ENCODE measurements around the gene CDK8.
A peak's percentile ranks its signal among the peaks of the same experiment; 100 is the strongest.
"Not testable (repeated sequence)": the region's sequence is repeated elsewhere in the genome, so short reads cannot be mapped to it uniquely, and the experiment has no call there.

Gene CDK8

DNA sequence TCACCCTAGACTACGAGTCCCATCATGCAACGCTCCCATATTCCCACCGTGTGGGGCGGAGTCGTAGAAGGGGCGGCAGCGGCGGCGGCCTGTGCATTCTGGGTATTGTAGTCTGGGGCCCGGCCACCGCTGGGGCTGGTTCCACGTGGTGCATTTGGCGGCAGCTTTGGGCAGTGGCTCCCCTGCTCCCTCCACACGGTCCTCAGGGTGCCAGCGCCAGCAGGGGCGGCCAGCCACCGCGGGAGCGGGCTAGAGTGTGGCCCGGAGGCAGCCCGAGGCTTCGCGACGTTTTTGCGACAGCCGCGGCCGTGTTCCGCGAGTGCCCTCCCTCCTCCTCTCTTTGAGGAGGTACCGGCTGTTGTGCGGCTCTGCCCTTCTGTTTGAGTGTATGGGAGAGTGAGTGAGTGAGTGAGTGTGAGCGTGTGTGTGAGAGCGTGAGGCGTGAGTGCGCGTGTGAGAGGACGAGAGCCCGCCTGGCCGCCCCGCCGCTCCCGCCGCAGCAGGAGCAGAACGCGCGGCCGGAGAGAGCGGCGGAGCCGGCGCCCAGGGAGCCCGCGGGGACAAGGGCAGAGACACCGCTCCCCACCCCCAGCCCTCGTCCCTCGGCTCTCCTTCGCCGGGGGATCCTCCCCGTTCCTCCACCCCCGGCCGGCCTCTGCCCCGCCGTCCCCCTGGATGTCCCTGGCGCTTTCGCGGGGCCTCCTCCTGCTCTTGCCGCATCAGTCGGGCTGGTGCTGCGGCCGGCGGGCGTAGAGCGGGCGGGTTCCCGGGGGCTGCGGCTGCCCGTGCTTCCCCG, at the start of gene CDK8:
CDK8 (plus strand) TSS at position 343 of the 796 bp plus-strand sequence. CDS start 513 bp downstream, outside the sequence.
- DNase-seq (ENCODE audit: low read depth in 2 of 2): peak; percentile 69

DNA sequence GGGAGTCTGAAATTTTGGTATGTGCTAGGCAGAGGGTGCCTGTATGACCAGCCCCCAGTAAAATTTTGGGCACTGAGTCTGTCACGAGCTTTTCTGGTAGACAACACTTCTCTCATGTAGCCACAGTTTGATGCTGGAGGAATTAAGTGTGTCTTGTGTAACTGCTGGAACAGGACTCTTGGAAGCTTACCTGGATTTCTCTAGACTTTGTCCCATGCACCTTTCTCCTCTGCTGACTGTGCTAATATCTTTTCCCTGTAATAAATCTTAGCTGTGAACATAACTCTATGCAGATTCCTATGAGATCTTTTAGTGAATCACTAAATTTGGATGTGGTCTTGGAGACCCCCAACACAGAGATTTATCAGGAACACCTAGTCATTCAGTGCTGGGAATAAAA, 45.6 kb upstream of the CDK8 start:
- DNase-seq (ENCODE audit: low read depth in 2 of 2): no peak

DNA sequence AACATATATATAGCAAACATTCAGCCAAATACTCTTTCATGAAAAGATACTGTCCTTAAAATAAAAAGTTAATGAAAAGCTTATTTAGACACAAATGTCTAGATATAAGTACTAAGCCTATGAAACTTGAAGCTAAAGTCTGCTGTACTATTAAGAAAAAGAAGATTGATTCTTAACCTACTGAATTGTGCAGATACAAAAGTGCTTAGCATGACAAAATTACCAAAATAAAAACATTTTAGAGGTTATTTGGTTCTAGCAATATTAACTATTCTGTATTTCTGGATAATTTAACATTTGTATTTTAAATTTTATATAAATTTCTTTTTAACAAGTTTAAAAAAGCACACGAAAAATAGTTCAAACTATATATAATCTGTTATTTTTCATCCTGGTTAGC, 40.6 kb upstream of the CDK8 start:
- no peak for DNase-seq (ENCODE audit: low read depth in 2 of 2)

DNA sequence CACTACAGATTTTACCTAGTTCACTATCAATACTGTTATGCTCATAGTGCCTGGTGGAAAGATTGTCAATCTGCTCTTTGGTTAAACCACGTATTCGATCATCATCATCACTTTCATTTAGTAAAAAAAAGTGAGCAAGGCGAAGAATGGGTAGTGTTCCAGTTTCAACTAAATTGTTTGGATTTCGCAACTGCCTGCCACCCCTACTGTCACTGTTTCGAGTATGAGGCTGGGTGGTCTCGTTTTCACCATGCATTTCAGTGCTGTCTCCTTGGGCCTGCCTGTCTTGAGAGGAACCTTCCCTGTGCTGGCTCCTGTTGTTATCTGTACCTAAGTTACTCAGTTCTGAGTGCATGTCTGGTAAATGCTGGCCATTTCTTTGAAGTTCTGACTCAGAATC, 39.9 kb upstream of the CDK8 start:
- no peak for DNase-seq (ENCODE audit: low read depth in 2 of 2)

DNA sequence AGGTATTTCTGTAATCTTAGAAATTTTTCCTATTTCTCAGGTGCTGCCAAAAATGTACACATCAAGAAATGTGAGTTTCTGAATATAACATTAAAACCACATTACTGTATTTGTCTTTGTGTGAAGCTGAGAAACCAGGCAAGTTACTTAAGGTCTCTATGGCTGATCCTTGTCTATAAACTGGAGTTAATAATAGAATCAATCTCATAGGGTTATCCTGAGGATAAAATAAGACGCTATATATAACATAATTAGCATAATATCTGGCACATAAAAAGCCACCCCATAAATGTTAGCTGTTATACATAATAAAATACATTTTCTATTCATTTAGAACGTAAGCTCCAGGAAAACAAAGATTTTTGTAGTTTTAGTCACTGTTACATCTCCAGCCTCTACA, 37.9 kb upstream of the CDK8 start:
- no peak for DNase-seq (ENCODE audit: low read depth in 2 of 2)

DNA sequence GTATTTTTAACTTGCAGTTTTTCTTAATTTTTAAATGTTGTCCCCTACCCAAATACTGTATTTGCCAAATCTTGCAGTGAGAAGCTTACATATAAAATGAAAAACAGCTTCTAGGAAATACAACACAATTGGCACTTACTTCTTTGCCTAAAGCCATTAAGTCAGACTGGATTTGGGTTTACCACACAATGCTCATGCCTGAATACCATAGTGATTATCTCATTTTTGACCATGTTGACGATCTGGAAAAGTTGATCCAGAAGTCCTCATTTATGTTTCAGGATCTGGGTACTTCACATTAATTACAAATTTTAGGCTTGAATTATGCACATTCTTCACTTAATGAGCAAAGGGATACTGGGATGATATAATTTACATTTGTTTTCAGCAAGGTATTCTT, 34.2 kb upstream of the CDK8 start:
- DNase-seq (ENCODE audit: low read depth in 2 of 2): no peak

DNA sequence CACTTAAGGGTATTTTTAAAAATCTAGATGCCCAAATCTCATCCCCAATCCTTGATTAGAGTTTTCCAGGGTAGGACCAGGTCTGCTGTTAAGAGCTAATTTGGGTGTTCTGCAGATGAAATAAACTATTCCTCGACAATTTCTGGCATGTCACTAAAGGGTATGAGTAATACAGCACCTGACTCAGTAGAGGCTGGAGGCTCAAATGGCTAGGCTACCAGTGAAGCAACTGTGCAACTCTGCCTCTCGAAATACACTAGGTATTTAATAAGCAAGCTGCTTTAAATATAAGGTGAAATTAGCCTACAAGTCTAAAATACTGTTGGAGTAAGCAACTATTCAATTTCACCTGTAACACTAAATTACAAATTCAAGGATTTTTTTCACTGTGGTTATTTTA, 33.4 kb upstream of the CDK8 start:
- DNase-seq (ENCODE audit: low read depth in 2 of 2): no peak

DNA sequence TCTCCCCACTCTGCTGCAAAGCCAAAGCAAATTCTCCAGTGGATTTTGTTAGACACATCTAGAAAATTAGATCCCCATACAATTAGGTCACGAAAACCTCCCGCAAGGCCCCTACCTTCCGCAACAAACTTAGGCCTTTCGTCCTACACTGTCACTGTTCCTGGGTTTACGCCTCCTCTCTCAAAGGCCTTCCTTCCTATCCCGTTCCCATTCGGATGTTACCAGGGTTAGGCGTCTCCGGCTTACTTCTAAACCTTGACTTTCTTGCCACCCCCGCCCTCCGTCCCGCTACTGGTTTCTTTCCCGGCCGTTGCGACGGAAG, 32.6 kb upstream of the CDK8 start:
- no peak for DNase-seq (ENCODE audit: low read depth in 2 of 2)

DNA sequence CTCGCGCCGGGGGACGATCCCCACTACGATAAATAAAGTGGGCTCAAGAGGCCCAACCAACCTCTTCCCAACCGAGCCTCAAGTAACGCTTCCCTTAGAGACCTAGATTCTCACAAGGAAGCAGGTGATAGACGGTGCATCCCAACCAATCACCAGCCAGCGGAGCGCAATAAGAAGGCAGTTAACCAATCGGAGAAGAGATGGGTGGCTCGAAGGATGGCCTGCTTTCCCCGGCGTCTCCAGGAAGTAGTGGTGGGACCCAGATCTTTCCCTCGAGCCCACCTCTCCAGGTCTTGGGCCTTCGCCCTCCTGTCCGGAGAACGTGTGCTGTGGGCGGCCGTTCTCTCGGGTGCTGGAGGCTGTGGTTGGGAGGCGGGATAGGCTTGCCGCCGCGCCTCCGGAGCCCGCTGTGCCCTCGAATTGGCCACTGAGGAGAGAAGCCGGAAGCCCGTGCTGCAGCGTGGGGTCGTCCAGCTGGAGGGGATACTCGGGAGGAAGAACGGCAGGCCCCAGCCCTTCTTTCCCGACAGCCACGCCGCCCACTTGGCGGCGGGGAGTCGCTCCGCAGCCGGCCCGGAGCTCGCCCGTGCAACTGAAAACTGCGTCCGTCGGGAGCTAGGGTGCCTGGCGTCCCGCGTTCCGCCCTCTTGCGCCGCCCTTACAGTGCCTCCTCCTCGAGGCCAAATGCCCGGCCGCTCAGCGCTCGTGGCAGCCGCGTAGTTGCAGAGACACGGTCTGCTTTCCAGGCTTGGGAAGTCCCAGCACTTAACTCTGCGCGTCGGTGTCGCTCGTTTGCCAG, 32.0 kb upstream of the CDK8 start, which contains the start of gene RNF6:
RNF6 (minus strand) TSS at position 594 of the 799 bp plus-strand sequence. CDS start 2,665 bp downstream, outside the sequence.
- DNase-seq (ENCODE audit: low read depth in 2 of 2): peak; percentile 57 to 74

DNA sequence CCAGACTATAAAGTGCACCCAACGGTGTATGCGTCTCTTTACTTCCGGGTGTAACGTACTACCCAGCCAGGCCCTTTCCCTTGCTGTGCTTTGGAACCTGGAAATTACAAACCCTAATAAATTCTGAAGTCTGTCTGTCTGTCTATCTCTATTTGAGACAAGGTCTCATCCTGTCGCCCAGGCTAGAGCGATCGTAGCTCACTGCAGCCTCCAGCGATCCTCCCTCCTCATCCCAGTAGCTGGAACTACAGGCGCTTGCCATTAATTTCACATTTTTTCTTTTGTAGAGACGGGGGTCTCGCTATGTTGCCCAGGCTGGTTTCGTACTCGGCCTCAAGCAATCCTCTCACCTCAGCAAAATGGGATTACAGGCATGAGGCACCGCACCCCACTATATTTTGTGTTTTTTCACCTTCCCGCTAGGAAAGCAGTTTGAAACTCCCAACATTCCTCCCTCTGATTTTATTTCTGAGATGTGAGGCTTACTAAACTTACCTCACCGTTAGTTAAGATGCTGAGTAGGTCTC, 31.3 kb upstream of the CDK8 start:
- DNase-seq (ENCODE audit: low read depth in 2 of 2): no peak

DNA sequence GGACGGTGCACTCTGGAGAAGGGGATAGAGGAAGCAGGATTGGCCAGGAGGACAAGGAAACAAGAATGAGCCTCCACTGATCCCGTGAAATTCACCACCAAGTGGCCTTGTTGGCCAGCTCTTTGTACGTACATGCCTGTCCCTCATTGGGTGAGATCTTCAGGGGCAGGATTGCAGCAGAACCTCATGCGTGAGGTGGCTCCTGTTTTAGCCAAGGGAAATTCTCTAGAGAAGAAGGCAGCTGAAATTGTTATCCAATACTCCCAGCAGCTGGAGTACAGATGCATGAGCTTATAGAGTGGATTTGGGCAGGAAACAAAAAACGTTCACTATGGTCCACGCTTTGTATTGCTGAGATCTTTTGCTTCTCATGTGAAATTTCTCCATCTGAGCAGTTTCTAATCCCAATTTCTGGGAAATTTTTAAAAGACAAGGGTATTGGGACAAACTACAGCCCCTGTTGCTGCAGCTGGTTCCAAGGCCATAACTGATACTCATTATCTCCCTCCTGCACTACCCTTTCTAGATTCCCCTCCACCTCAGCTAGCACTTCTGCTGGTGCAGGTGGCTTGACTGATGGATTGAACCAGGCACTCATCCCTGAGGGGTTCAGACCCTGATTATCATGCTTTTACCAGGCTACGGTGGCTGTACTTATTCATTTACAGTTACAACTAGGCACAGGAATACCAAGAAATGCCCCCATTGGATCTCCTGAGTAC, 27.9 kb upstream of the CDK8 start:
- DNase-seq (ENCODE audit: low read depth in 2 of 2): no peak

DNA sequence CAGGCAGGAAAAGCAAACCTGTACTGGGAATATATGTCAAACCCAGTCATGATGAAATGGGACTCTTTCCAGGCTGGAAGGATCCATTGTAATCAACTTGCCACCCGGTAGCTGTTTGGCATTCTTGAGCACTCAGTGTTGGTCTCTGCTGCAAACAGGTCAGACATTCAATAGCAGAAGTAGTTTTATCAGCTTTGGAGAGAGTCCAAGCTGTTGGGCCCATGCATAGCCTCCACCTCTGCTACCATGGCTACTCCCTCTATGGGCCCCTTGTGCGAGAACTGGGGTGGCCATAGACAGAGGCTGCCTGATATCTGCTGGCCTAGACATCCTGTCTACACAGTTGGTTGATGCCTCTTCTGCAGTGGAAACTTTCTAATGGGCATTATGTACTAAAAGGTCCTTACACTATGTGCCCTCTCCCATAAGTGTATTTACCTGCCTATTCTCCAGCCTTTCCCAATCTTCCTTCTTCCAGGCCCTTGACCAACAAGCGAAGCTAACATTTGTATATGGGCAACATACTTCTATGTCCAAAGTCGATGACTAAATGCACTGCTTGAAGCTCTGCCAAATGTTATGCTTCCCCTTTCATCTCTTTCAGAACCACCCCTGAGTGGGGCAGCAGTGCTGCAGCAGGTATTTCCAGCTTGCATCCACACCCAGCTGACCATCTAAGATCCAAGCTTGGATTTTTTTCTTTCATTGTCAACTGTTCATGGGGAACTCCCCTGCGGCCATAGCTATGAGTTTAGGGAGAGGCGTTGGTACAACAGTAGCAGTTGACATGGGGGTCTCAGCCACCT, 26.6 kb upstream of the CDK8 start:
- DNase-seq (ENCODE audit: low read depth in 2 of 2): no peak

DNA sequence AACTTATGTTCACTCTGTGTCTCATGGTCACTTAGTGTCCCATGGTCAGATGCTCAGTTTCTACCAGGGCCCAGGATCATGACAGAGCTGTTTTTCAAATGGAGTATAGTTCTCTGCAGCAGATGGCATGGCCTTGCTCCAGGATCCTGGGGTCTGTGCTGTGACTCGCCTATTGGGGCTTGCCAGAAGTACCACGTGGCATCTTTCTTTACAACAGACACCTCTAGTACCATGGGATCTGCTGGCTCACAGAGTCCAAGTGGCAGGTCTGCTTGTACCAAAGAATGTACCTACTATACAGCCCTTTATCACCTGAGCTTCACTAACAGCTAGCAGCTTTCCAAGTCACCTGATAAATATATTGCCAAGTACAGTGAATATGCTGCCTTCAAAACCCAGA, 25.8 kb upstream of the CDK8 start:
- no peak for DNase-seq (ENCODE audit: low read depth in 2 of 2)

DNA sequence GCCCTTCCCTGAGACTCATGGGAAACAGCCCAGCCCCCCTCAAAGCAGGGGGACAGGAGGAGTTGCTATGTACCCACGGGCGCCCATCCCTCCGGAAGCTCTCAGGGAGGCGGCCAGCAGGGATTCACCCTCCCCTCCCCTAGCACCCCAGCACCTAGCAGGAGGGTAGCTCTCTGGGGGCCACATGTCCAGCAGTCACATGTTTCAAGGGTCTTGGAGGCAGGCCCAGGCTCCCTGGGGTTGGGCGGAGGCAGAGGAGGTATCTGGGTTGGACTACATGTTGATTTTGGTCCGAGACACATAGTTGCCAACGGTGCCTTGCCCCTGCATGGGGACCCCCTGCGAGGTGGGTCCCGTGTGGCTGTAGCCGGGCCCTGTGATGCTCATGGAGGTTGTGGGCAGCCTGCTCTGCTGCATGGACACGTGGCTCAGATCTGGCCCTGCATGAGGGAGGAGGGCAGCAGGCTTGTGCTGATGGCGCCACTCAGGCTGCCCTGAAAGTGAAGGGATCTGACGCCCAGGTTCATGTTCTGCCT, 24.8 kb upstream of the CDK8 start:
- DNase-seq (ENCODE audit: low read depth in 2 of 2): no peak

DNA sequence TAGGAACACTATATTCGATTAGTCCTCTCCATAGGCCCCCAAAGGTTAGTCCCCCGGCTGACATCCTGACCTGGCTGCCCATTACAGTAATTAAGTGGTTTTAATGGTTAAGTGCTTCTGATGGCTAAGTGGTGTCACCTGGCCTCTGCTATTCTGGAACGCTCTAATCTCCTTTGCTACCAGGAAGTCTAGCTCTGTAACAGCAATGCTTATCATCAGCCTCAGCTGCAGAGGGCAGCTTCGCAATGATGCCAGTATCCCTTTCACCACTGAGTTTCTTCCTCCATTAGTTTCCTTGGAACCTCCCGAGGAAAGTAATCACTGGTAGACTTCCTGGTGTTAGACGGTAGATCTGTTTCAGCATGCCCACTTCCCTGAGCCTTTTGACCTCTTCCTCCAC, 23.2 kb upstream of the CDK8 start:
- DNase-seq (ENCODE audit: low read depth in 2 of 2): no peak

DNA sequence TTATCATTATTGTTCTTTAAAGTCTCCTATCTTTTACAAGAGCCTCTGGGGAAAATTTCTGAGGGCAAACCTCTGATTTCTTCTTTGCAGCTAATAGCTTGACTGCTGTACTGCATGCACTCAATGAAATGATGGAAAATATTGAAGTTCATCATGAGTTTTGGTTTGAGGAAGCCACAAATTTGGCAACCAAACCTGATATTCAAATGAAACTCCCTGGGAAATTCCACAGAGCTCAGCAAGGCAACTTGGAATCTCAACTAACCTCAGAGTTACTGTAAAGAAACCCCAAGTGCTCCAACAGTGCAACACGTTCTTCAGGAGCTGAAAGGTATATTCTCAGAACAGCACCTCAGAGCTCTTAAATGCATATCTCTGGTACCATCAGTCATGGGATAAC, 17.6 kb upstream of the CDK8 start:
- DNase-seq (ENCODE audit: low read depth in 2 of 2): no peak

DNA sequence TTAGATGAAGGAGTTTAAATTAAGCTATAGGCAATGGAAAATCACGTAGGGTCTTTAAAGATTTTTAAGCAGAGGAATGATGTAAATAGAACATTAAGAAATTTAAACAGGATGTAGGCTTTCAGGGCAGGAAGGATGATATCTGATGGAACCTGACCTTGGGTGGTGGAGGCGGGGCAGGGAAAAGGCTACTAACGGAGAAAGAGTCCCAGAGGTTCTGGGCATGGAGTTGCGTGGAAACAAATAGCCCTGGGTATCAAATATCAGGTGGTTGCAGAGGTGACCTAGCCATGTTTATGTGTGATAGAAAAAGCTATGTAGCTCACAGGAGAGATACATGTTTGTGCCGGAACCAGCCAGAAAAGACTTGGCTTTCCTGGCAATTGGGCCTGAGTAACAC, 7.8 kb upstream of the CDK8 start:
- no peak for DNase-seq (ENCODE audit: low read depth in 2 of 2)

DNA sequence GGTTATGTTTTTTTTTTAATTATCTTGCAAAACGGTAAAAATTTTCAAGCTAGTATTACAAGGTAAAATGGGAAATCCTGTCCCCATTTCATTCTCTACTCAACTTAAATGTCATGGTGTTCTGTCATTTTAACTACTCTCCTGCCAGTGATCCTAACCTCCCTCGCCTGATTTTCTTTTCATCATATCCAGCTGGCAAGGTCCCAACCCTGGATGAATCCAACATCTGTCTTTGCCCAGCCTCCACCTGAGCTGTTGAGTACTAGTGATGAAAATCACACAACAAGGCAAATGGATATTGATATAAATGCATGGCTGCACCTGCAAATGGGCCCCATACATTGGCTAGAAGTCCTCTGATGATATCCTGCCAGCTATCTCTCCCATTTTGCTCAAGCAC, 6.9 kb upstream of the CDK8 start:
- no peak for DNase-seq (ENCODE audit: low read depth in 2 of 2)

DNA sequence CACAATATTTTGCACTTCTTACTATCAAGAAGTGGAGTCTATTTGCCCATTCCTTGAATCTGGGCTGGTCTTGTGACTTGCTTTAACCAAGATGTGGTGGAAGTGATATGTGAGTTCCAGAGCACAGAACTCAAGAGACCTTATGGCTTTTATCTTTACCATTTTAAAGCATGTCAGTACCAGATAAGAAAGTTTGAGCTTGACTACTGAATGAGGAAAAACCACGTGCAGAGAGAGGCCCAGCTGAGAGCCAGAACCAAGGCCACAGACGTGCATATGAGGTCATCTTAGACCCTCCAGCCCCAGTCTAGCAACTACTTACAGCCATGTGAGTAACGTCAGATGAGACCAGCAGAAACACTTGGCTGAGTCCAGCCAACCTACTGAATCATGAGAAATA, 6.3 kb upstream of the CDK8 start:
- DNase-seq (ENCODE audit: low read depth in 2 of 2): no peak

DNA sequence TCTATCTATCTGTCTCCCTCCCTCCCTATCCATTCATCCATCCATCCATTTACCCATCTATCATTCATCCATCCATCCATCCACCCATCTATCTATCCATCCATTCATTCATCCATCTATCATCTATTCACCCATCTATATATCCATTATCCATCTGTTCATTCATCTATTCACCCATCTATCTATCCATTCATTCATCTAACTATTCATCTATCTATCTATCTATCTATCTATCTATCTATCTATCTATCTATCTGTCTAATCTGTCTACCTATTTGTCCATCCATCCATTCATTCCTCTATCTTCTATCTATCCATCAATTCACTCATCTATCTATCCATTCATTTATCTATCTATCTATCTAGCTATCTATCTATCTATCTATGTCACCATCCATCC, 4.4 kb upstream of the CDK8 start:
- DNase-seq (ENCODE audit: low read depth in 2 of 2): no peak

DNA sequence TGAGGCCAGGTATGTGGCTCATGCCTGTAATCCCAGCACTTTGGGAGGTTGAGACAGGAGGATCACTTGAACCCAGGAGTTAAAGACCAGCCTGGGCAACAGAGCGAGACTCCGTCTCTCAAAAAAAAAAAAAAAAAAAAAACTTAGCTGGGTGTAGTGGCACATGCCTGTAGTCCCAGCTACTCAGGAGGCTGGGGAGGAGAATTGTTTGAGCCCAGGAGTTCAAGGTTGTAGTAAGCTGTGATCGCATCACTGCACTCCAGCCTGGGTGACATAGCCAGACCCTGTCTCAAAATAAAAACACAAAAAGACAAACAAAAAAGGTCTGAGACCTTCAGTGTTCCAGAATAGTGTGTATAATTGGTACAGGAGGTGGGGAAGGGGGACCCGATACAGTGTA, 1.9 kb upstream of the CDK8 start:
- not testable (repeated sequence) for DNase-seq (ENCODE audit: low read depth in 2 of 2)
